Mucosa of stomach (tissue), 1 donor: ENCODE data around the gene LHPP.

ENCODE experiments used
- H3K27me3 ChIP-seq: one replicate; pipeline ENCODE4 v1.7.0; 2013; ENCODE audit warnings: mild to moderate bottlenecking, low read length; ENCODE audit not compliant: control insufficient read depth, insufficient read depth
- H3K36me3 ChIP-seq: one replicate; pipeline ENCODE4 v1.7.0; 2013; ENCODE audit warnings: low read length; ENCODE audit not compliant: control insufficient read depth, insufficient read depth
- H3K4me1 ChIP-seq: one replicate; pipeline ENCODE4 v1.7.0; 2013; ENCODE audit warnings: mild to moderate bottlenecking, low read length; ENCODE audit not compliant: control insufficient read depth, insufficient read depth
- H3K4me3 ChIP-seq: one replicate; pipeline ENCODE4 v1.7.0; 2013; ENCODE audit warnings: low read length
- H3K9ac ChIP-seq: one replicate; pipeline ENCODE4 v1.7.0; 2013; ENCODE audit warnings: mild to moderate bottlenecking, low read length, moderate library complexity
- H3K9me3 ChIP-seq: one replicate; pipeline ENCODE4 v1.7.0; 2013; ENCODE audit warnings: mild to moderate bottlenecking, low read length, moderate library complexity; ENCODE audit not compliant: control insufficient read depth
- donor health status: Pancreatic carcinoma.

The LHPP gene

GRCh38 chr10:124602121-124602561, 140.5 kb downstream of the LHPP start:
- peaks cover 4% of the 10 kb centered on the region for H3K4me1 ChIP-seq
- no peaks in the 10 kb centered on the region for H3K36me3 ChIP-seq
- H3K9me3 ChIP-seq, result no peaks in the 10 kb centered on the region

GRCh38 chr10:124602646-124603365, 141.2 kb downstream of the LHPP start:
- Histone ChIP-seq H3K36me3 (no peaks in the 10 kb centered on the region), H3K4me1 (no peaks in the 10 kb centered on the region), H3K9ac (no peak overlapping the region)

More at GRCh38 chr10:124602121-124602561, 140.5 kb downstream of the LHPP start:
- Histone ChIP-seq H3K27me3 (no peaks in the 10 kb centered on the region), H3K4me3 (no peak overlapping the region), H3K9ac (no peak overlapping the region)

GRCh38 chr10:124603376-124604213, 142.0 kb downstream of the LHPP start:
- H3K9ac ChIP-seq, result no peak overlapping the region
- H3K27me3 ChIP-seq, result no peaks in the 10 kb centered on the region
- H3K4me3 ChIP-seq, result no peak overlapping the region
- no peaks in the 10 kb centered on the region for H3K36me3 ChIP-seq
- H3K9me3 ChIP-seq, result no peaks in the 10 kb centered on the region
- no peaks in the 10 kb centered on the region for H3K4me1 ChIP-seq

More at GRCh38 chr10:124602646-124603365, 141.2 kb downstream of the LHPP start:
- Histone ChIP-seq H3K9me3 (no peaks in the 10 kb centered on the region), H3K27me3 (no peaks in the 10 kb centered on the region), H3K4me3 (no peak overlapping the region)

GRCh38 chr10:124604214-124605000, 142.8 kb downstream of the LHPP start:
- H3K9ac ChIP-seq, result no peak overlapping the region
- no peaks in the 10 kb centered on the region for H3K27me3 ChIP-seq
- H3K9me3 ChIP-seq, result no peaks in the 10 kb centered on the region
- H3K4me3 ChIP-seq, result no peak overlapping the region
- H3K36me3 ChIP-seq, result no peaks in the 10 kb centered on the region
- H3K4me1 ChIP-seq, result no peaks in the 10 kb centered on the region

- H3K4me1 ChIP-seq, result no peaks in the 10 kb centered on the region
- H3K9me3 ChIP-seq, result no peaks in the 10 kb centered on the region
- no peak overlapping the region for H3K4me3 ChIP-seq
- H3K36me3 ChIP-seq, result no peaks in the 10 kb centered on the region
- no peak overlapping the region for H3K9ac ChIP-seq
- H3K27me3 ChIP-seq, result no peaks in the 10 kb centered on the region
Measured at GRCh38 chr10:124605001-124605370, 143.4 kb downstream of the LHPP start.

GRCh38 chr10:124605481-124605855, 143.8 kb downstream of the LHPP start:
- no peak overlapping the region for H3K4me3 ChIP-seq
- H3K9me3 ChIP-seq, result no peaks in the 10 kb centered on the region
- H3K27me3 ChIP-seq, result no peaks in the 10 kb centered on the region
- no peaks in the 10 kb centered on the region for H3K4me1 ChIP-seq
- H3K9ac ChIP-seq, result no peak overlapping the region
- H3K36me3 ChIP-seq, result no peaks in the 10 kb centered on the region

- H3K9me3 ChIP-seq, result no peaks in the 10 kb centered on the region
- H3K4me1 ChIP-seq, result no peaks in the 10 kb centered on the region
- H3K36me3 ChIP-seq, result no peaks in the 10 kb centered on the region
- no peak overlapping the region for H3K4me3 ChIP-seq
- H3K9ac ChIP-seq, result no peak overlapping the region
- no peaks in the 10 kb centered on the region for H3K27me3 ChIP-seq
Measured at GRCh38 chr10:124605856-124606812, 144.5 kb downstream of the LHPP start.

GRCh38 chr10:124606822-124607221, 145.2 kb downstream of the LHPP start:
- Histone ChIP-seq H3K4me3 (no peak overlapping the region), H3K9ac (no peak overlapping the region), H3K4me1 (no peaks in the 10 kb centered on the region), H3K9me3 (no peaks in the 10 kb centered on the region), H3K36me3 (no peaks in the 10 kb centered on the region), H3K27me3 (no peaks in the 10 kb centered on the region)

- no peaks in the 10 kb centered on the region for H3K27me3 ChIP-seq
- H3K9ac ChIP-seq, result no peak overlapping the region
- no peaks in the 10 kb centered on the region for H3K9me3 ChIP-seq
- H3K4me1 ChIP-seq, result peaks cover 1% of the 10 kb centered on the region
- no peak overlapping the region for H3K4me3 ChIP-seq
- no peaks in the 10 kb centered on the region for H3K36me3 ChIP-seq
Measured at GRCh38 chr10:124607693-124608092, 146.1 kb downstream of the LHPP start.

GRCh38 chr10:124608093-124608721, 146.6 kb downstream of the LHPP start:
- Histone ChIP-seq H3K4me3 (no peak overlapping the region), H3K9me3 (no peaks in the 10 kb centered on the region), H3K4me1 (peaks cover 6% of the 10 kb centered on the region), H3K27me3 (no peaks in the 10 kb centered on the region), H3K9ac (no peak overlapping the region), H3K36me3 (no peaks in the 10 kb centered on the region)

- no peak overlapping the region for H3K9ac ChIP-seq
- H3K9me3 ChIP-seq, result no peaks in the 10 kb centered on the region
- no peaks in the 10 kb centered on the region for H3K36me3 ChIP-seq
- H3K4me3 ChIP-seq, result no peak overlapping the region
- no peaks in the 10 kb centered on the region for H3K27me3 ChIP-seq
- peaks cover 6% of the 10 kb centered on the region for H3K4me1 ChIP-seq
Measured at GRCh38 chr10:124609698-124610097, 148.1 kb downstream of the LHPP start.
